CD4-positive, alpha-beta T cell treated with Interleukin-6 for 4 hours (primary cell): Measurements from ENCODE around the gene ZC3H7A.
"Not testable (repeated sequence)": the region's sequence is repeated elsewhere in the genome, so short reads cannot be mapped to it uniquely, and the experiment has no call there.

Experiments used
- DNase-seq: peaks from one replicate; pipeline ENCODE4 v3.0.0-alpha.2; 2020; ENCODE audit warnings: mixed read lengths

The ZC3H7A gene, protein sequence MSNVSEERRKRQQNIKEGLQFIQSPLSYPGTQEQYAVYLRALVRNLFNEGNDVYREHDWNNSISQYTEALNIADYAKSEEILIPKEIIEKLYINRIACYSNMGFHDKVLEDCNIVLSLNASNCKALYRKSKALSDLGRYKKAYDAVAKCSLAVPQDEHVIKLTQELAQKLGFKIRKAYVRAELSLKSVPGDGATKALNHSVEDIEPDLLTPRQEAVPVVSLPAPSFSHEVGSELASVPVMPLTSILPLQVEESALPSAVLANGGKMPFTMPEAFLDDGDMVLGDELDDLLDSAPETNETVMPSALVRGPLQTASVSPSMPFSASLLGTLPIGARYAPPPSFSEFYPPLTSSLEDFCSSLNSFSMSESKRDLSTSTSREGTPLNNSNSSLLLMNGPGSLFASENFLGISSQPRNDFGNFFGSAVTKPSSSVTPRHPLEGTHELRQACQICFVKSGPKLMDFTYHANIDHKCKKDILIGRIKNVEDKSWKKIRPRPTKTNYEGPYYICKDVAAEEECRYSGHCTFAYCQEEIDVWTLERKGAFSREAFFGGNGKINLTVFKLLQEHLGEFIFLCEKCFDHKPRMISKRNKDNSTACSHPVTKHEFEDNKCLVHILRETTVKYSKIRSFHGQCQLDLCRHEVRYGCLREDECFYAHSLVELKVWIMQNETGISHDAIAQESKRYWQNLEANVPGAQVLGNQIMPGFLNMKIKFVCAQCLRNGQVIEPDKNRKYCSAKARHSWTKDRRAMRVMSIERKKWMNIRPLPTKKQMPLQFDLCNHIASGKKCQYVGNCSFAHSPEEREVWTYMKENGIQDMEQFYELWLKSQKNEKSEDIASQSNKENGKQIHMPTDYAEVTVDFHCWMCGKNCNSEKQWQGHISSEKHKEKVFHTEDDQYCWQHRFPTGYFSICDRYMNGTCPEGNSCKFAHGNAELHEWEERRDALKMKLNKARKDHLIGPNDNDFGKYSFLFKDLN

GRCh38 chr16:11797166-11797956 is at the start of gene ZC3H7A:
Gene ZC3H7A, minus strand, starts transcription at chr16:11797258. Its CDS starts 14,904 bp downstream, at chr16:11782354.
- peak; percentile 94 for DNase-seq

DNA sequence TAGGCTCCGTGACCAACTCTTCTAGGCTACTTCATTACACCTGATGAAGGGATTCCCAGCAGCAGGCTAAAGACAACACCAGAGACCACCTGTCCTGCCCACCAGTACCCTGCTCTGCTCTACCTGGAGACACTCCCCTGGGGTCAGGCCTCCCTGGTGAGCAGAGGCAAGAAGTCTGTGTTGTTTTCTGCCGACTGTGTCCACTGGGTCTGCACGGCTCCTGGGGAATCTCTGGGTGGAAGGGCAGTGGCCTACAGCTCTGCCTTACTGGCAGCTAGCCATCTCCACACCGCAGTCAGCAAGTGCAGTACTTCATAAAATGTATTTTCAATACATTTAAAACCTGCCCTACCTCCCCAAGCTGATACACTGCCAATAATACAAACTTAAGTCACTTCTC is 47.4 kb upstream of the ZC3H7A start:
- DNase-seq = no peak

DNA sequence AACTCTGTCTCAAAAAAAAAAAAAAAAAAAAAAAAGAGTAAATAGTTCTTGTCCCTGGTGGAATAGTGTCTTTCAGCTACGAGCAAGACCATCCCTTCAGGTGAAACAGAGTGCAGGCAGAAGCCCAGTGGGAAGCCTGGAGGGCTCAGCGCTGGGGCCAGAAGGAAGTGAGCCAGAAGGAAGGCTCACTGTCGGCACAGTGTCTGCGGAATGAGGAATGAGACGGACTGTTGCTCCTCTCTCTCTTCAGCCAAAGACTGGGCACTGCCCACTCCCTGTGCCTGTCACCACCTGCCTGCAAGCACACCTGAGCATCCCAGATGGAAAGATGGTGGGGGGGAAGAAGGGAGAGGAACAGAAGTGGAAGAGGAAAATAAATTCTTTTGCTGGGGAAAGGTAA is 46.8 kb upstream of the ZC3H7A start:
- no peak for DNase-seq

- DNase-seq = no peak
These were observed 46.1 kb upstream of the ZC3H7A start for GRCh38 chr16:11843206-11843605.

DNA sequence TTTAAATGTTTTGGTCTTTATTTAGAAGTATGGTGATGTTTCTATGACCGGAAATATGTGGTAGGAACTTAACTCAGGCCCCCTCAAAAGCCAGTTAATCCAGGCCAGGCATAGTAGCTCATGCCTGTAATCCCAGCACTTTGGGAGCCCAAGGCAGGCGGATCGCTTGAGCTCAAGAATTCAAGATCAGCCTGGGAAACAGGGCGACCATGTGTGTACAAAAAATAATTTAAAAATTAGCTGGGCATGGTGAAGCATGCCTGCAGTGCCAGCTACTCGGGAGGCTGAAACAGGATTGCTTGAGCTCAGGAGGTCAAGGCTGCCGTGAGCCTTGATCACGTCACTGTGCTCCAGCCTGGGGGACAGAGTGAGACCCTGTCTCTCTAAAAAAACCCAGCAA is 44.0 kb upstream of the ZC3H7A start:
- no peak for DNase-seq

- no peak for DNase-seq
These were observed 39.7 kb upstream of the ZC3H7A start for GRCh38 chr16:11836650-11837244.

- no peak for DNase-seq
These were observed 39.0 kb upstream of the ZC3H7A start for GRCh38 chr16:11835891-11836649.

DNA sequence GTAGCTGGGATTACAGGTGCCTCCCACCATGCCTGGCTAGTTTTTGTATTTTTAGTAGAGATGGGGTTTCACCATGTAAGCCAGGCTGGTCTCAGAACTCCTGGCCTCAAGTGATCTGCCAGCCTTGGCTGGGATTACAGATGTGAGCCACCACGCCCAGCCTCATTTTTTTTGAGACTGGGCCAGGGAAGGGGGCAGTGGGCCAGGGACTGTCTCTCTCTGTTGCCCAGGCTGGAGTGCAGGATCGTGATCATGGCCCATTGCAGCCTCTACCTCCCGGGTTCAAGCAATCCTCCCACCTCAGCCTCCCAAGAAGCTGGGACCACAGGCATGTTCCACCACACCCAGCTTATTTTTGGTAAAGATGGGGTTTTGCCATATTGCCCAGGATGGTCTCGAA is 38.3 kb upstream of the ZC3H7A start:
- DNase-seq = no peak

GRCh38 chr16:11833951-11834695 is 37.1 kb upstream of the ZC3H7A start:
- no peak for DNase-seq

DNA sequence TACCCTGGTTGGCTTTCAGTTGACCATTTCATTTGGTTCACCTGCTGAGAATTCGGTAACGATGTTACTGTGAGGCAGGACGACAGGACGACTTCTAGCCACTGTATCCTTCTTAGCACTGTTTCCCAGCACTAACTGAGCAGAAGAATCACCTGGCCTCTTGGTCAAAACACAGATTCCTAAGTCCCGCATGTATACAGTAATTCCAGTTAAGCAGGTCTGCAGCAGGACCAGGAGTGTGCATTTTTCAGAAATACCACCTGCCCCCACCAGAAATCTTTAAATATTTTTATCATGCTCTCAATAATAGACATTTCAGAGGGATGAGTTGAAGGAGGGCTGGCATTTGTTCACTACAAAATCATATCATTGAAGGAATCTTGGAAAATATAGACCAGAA is 31.6 kb upstream of the ZC3H7A start:
- DNase-seq = no peak

DNA sequence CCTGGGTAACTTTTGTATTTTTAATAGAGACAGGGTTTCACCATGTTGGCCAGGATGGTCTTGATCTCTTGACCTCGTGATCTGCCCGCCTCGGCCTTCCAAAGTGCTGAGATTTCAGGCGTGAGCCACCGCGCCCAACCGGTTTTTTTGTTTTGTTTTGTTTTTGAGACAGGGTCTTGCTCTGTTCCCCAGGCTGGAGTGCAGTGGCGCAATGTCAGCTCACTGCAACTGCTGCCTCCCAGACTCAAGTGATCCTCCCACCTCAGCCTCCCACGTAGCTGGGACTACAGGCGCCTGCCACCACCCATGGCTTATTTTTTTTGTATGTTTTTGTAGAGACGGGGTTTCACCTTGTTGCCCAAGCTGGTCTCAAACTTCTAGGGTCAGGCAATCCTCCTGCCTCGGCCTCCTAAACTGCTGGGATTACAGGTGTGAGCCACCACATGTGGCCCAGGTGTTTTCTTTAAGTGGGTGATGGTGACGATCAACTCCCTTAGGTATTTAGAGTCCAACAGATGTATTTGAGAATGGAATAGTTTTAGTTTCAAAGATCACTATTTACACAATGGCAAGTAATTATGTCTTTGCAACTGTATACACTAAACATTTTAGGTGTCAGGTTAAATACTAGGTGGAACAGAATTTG is 28.6 kb upstream of the ZC3H7A start:
- DNase-seq = not testable (repeated sequence)

GRCh38 chr16:11824362-11824761 is 27.3 kb upstream of the ZC3H7A start:
- no peak for DNase-seq

- DNase-seq = not testable (repeated sequence)
These were observed 26.6 kb upstream of the ZC3H7A start for GRCh38 chr16:11823645-11824044.

- DNase-seq = no peak
These were observed 22.7 kb upstream of the ZC3H7A start for GRCh38 chr16:11819798-11820197.

- not testable (repeated sequence) for DNase-seq
These were observed 21.9 kb upstream of the ZC3H7A start for GRCh38 chr16:11818970-11819369.

DNA sequence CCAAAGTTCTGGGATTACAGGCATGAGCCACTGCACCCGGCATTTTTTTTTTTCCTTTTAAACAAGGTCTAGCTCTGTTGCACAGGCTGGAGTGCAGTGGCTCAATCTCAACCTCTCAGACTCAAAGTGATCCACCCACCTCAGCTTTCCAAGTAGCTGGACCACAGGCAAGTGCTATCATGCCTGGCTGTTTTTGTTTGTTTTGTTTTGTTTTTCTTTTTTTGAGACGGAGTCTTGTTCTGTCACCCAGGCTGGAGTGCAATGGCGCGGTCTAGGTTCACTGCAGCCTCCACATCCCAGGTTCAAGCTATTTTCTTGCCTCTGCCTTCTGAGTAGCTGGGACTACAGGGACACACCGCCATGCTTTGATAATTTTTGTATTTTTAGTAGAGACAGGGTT is 19.1 kb upstream of the ZC3H7A start:
- no peak for DNase-seq

- DNase-seq = not testable (repeated sequence)
These were observed 17.7 kb upstream of the ZC3H7A start for GRCh38 chr16:11814800-11815199.

GRCh38 chr16:11806721-11807120 is 9.7 kb upstream of the ZC3H7A start:
- no peak for DNase-seq

- DNase-seq = no peak
These were observed 8.5 kb upstream of the ZC3H7A start for GRCh38 chr16:11805556-11805955.

DNA sequence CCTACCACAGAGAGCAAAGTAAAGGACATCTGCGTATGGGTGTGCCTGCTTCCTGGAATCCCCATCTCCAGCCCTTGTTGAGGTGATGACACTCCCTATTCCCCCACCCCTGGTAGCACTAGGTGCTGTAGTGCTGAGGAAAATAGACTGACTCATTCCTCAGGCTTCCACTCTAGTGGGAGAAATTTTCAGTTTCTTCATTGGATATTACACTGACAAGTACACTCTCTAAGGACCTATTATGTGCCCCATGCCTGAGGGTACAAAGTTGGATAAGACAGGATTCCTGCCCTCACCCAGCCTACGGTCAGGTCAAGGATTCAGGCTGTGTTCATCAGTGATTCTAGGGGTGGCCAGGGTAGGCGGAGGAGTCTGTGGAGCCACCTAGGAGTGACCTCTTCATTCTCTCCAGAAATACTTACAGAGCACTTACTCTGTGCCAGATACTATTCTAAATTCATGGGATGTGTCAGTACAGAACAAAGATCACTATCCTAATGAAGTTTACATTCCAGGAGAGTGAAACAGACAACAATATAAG is 4.5 kb upstream of the ZC3H7A start:
- DNase-seq = no peak
